Activated B cell treated with CpG ODN at 0.5 μM for 24 hours (primary cell): ENCODE results near the gene HDGFL2. TPM values are rescaled to one million over a fixed set of nuclear protein-coding genes. Genes with fewer than 3 reads are reported as not detected.

Experiments
- ATAC-seq: fragments of 200-7000 bp; cut with Tn5 transposase; one replicate; pipeline ENCODE4 v1.10.0; 2021; ENCODE audit warnings: low read depth, mild to moderate bottlenecking, moderate library complexity
- CTCF ChIA-PET: fragments of 350-600 bp; sonication (Branson Sonifier 250); formaldehyde crosslinking; loops from one replicate; lab custom pipeline; 2021; ENCODE audit warnings: antibody characterized with exemption; lab: Charles Lee
- POLR2A ChIA-PET: fragments of 350-600 bp; sonication (Branson Sonifier 250); formaldehyde crosslinking; loops from one replicate; lab custom pipeline; 2021; ENCODE audit warnings: antibody characterized with exemption; lab: Charles Lee
- DNase-seq: peaks from one replicate; pipeline ENCODE4 v3.0.0; 2022
- H3K27ac Mint-ChIP-seq: one replicate; pipeline ENCODE4 v1.8.0; 2020; ENCODE audit warnings: mixed read lengths
- H3K27me3 Mint-ChIP-seq: one replicate; pipeline ENCODE4 v1.8.0; 2021; ENCODE audit warnings: mixed read lengths
- H3K36me3 Mint-ChIP-seq: one replicate; pipeline ENCODE4 v1.8.0; 2021; ENCODE audit warnings: low read depth, mixed read lengths
- H3K4me1 Mint-ChIP-seq: one replicate; pipeline ENCODE4 v1.8.0; 2021; ENCODE audit warnings: mixed read lengths
- H3K4me3 Mint-ChIP-seq: one replicate; pipeline ENCODE4 v1.8.0; 2020; ENCODE audit warnings: mild to moderate bottlenecking, mixed read lengths
- H3K9me3 Mint-ChIP-seq: one replicate; pipeline ENCODE4 v1.8.0; 2020; ENCODE audit warnings: mixed read lengths
- CTCF ChIP-seq: fragments of 200-600 bp; IDR thresholded peaks from one replicate; pipeline ENCODE4 v1.8.0; 2022; ENCODE audit warnings: antibody characterized with exemption, mild to moderate bottlenecking
- intact Hi-C: fragments of 100-400 bp; cut with micrococcal nuclease; formaldehyde crosslinking; loops from one replicate; pipeline ENCODE4 v1.15.1; 2024
- total RNA-seq: library from RNA; stranded (reverse); gene quantifications from 2 replicates; pipeline ENCODE4 v1.2.3, GENCODE V29; 2022

The HDGFL2 gene
- total RNA-seq, 1 donor from 2014 or later: 44.9 TPM

GRCh38 chr19:4511300-4512054 is 39.4 kb downstream of the HDGFL2 start:
- ATAC-seq (no peak), DNase-seq (no peak)
- Mint-ChIP-seq H3K4me3 (no peak overlapping the region), H3K4me1 (no peaks in the 10 kb centered on the region), H3K27ac (no peak overlapping the region), H3K36me3 (no peaks in the 10 kb centered on the region), H3K9me3 (no peaks in the 10 kb centered on the region), H3K27me3 (peaks cover 3% of the 10 kb centered on the region)
- CTCF ChIA-PET: no interaction called here
- intact Hi-C loops: no loop called here
- POLR2A ChIA-PET: no interaction called here
- TF ChIP-seq CTCF: no peak

- no peaks in the 10 kb centered on the region for H3K36me3 Mint-ChIP-seq
- no peak for TF ChIP-seq CTCF
- H3K27ac Mint-ChIP-seq: no peak overlapping the region
- intact Hi-C loops: no loop called here
- no peak for ATAC-seq
- ChIA-PET CTCF (no interaction called here), POLR2A (no interaction called here)
- no peak for DNase-seq
- H3K4me1 Mint-ChIP-seq: no peaks in the 10 kb centered on the region
- peaks cover 3% of the 10 kb centered on the region for H3K27me3 Mint-ChIP-seq
- H3K4me3 Mint-ChIP-seq: no peak overlapping the region
- H3K9me3 Mint-ChIP-seq: no peaks in the 10 kb centered on the region
Observed at GRCh38 chr19:4512070-4512469, 40.0 kb downstream of the HDGFL2 start.

- intact Hi-C loops: no loop called here
- CTCF ChIA-PET: no interaction called here
Observed at GRCh38 chr19:4513248-4513647, 41.2 kb downstream of the HDGFL2 start.

GRCh38 chr19:4515732-4516131 is 43.6 kb downstream of the HDGFL2 start:
- no peaks in the 10 kb centered on the region for H3K4me1 Mint-ChIP-seq
- POLR2A ChIA-PET: interaction anchor here (0.6 kb wide), 1 partner anchor 160 kb away, joined by 6 read pairs; no protein-coding TSS in a partner anchor
- CTCF ChIA-PET: no interaction called here
- no peaks in the 10 kb centered on the region for H3K9me3 Mint-ChIP-seq
- H3K36me3 Mint-ChIP-seq: no peaks in the 10 kb centered on the region
- no peak for TF ChIP-seq CTCF
- no peak overlapping the region for H3K27ac Mint-ChIP-seq
- intact Hi-C loops: no loop called here
- DNase-seq: no peak
- ATAC-seq: no peak
- peaks cover 9% of the 10 kb centered on the region for H3K27me3 Mint-ChIP-seq
- no peak overlapping the region for H3K4me3 Mint-ChIP-seq

More at GRCh38 chr19:4513248-4513647, 41.2 kb downstream of the HDGFL2 start:
- DNase-seq: no peak
- TF ChIP-seq CTCF: no peak
- Mint-ChIP-seq H3K4me3 (no peak overlapping the region), H3K27me3 (peaks cover 3% of the 10 kb centered on the region), H3K4me1 (no peaks in the 10 kb centered on the region), H3K9me3 (no peaks in the 10 kb centered on the region), H3K36me3 (no peaks in the 10 kb centered on the region), H3K27ac (no peak overlapping the region)
- ATAC-seq: no peak
- POLR2A ChIA-PET: no interaction called here

- no peaks in the 10 kb centered on the region for H3K9me3 Mint-ChIP-seq
- no peaks in the 10 kb centered on the region for H3K4me1 Mint-ChIP-seq
- no peak for TF ChIP-seq CTCF
- H3K27me3 Mint-ChIP-seq: peaks cover 12% of the 10 kb centered on the region
- H3K27ac Mint-ChIP-seq: no peak overlapping the region
- no peaks in the 10 kb centered on the region for H3K36me3 Mint-ChIP-seq
- DNase-seq (no peak), ATAC-seq (no peak)
- intact Hi-C loops: no loop called here
- ChIA-PET CTCF (interaction anchor here (0.8 to 1.2 kb wide), 3 partner anchors 9 to 244 kb away, joined by 3 read pairs; no protein-coding TSS in a partner anchor), POLR2A (no interaction called here)
- no peak overlapping the region for H3K4me3 Mint-ChIP-seq
Observed at GRCh38 chr19:4516199-4516938, 44.3 kb downstream of the HDGFL2 start.
